22Rv1 (cell line): ENCODE results near the gene PISD.

Experiments
- ZFX ChIP-seq: fragments of 450-650 bp; IDR thresholded peaks from 2 replicates; pipeline ENCODE4 v1.6.1; 2017; ENCODE audit warnings: antibody characterized with exemption, borderline replicate concordance
- TF ChIP-seq, protein P1 (sequence below): fragments of 450-650 bp; IDR thresholded peaks from 2 replicates; pipeline ENCODE4 v1.5.1; 2017; ENCODE audit warnings: mild to moderate bottlenecking

DNA sequence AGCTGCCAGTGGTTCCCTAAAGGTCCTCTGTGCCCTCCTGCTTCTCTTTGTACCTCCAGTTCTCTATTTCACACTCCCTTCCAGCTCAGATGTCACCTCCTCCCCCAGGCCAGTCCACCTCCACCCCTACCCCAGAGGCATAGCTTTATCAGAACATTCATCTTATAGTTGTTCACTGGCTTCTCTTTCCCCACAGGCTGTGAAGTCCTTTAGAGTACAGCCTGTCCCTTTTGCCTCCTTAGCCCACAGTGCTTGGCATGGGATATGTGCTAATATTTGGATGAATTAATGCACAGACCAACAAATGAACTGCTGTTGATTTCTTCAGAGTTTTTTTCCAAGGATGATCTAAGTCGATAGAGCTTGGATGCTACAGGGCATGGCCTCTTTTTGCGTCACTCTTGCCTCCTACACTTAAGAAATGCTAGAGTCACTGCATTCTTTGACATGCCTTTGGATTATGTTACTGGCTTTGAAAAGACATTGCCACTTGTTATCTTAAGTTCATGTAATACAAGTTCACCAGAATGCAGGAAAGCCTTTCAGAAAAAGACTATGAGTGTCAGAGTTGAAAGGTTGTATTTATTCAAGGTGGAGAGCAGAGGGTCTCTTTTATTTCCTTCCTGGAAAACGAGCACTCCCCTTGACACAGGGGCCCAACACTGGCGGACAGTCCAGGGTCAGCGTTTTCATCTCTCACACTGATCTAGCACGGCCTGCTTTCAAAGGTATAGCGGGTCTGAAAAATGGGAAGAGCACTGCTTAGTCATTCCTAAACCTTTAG lies 75.7 kb downstream of the PISD start:
- TF ChIP-seq, protein P1, sequence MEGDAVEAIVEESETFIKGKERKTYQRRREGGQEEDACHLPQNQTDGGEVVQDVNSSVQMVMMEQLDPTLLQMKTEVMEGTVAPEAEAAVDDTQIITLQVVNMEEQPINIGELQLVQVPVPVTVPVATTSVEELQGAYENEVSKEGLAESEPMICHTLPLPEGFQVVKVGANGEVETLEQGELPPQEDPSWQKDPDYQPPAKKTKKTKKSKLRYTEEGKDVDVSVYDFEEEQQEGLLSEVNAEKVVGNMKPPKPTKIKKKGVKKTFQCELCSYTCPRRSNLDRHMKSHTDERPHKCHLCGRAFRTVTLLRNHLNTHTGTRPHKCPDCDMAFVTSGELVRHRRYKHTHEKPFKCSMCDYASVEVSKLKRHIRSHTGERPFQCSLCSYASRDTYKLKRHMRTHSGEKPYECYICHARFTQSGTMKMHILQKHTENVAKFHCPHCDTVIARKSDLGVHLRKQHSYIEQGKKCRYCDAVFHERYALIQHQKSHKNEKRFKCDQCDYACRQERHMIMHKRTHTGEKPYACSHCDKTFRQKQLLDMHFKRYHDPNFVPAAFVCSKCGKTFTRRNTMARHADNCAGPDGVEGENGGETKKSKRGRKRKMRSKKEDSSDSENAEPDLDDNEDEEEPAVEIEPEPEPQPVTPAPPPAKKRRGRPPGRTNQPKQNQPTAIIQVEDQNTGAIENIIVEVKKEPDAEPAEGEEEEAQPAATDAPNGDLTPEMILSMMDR = no peak
- no peak for TF ChIP-seq ZFX
